ENCODE data around the gene SYT1.

- TF ChIP-seq CTCF (IDR thresholded peaks at IDR 0.05) (no peak), POLR2A (IDR thresholded peaks at IDR 0.05; ENCODE audit: low read depth) (no peak)
These were observed 256.9 kb downstream of the SYT1 start for GRCh38 chr12:79121486-79121885.
